ENCODE measurements around the gene MYL7. TPM values are rescaled to one million over a fixed set of nuclear protein-coding genes. Genes with fewer than 3 reads are reported as not detected.
A peak's percentile ranks its signal among the peaks of the same experiment; 100 is the strongest.

The MYL7 gene
- total and polyA plus RNA-seq, 9 of the 15 experiments (the other 6 are each of a cell fraction or from before 2014, with no cell fraction given): not detected

DNA sequence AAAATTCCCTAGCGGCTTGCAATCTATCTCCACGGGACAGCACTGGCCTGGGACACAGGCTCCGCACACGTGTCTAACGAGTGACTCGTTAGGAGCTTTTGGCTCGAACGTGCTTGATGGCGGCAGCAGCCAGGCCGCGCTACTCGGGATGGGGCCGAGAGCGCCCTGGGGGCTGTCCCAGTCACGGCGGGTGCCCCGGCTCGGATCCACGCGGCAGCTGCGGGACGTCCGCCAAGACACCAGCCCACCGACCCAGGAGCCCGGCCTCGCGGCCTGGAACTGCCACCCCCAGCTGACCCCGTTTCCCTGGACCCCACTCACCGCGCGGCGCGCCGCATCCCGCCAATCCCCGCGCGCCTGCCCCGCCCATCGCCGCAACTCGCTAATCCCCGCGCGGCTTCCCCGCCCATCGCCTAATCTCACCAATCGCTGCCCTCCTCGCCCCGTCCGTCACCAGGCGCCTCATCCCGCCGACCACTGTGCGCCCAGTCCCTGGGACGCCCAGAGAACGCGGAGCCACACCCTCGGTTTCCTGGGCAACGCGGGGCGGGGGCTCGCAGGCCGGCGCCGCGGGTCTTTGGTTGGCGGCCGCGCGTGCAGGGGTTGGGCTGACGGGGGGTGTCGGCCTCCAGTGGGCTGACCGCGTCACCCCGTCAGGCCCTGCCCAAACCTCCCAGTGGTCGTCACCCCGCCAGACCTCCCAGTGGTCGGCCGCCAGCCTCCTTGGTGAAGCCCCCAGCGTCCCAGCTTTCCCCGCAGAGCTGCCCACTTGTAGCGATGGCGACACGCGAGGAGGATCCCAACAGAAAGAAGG, 17.7 kb downstream of the MYL7 start, which contains the start of gene POLD2 (continued):
- TF ChIP-seq, protein P1, sequence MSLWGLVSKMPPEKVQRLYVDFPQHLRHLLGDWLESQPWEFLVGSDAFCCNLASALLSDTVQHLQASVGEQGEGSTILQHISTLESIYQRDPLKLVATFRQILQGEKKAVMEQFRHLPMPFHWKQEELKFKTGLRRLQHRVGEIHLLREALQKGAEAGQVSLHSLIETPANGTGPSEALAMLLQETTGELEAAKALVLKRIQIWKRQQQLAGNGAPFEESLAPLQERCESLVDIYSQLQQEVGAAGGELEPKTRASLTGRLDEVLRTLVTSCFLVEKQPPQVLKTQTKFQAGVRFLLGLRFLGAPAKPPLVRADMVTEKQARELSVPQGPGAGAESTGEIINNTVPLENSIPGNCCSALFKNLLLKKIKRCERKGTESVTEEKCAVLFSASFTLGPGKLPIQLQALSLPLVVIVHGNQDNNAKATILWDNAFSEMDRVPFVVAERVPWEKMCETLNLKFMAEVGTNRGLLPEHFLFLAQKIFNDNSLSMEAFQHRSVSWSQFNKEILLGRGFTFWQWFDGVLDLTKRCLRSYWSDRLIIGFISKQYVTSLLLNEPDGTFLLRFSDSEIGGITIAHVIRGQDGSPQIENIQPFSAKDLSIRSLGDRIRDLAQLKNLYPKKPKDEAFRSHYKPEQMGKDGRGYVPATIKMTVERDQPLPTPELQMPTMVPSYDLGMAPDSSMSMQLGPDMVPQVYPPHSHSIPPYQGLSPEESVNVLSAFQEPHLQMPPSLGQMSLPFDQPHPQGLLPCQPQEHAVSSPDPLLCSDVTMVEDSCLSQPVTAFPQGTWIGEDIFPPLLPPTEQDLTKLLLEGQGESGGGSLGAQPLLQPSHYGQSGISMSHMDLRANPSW (CRISPR knock-in tag; IDR thresholded peaks at IDR 0.05): no peak
- TF ChIP-seq SUPT5H (IDR thresholded peaks at IDR 0.05) (peak; percentile 80), MTF1 (CRISPR knock-in tag; IDR thresholded peaks at IDR 0.05; ENCODE audit: borderline replicate concordance) (no peak), TFAP4 (CRISPR knock-in tag; IDR thresholded peaks at IDR 0.05; ENCODE audit: borderline replicate concordance) (peak; percentile 88), ZEB2 (IDR thresholded peaks at IDR 0.05) (no peak), HOXB6 (CRISPR knock-in tag; IDR thresholded peaks at IDR 0.05; ENCODE audit: borderline replicate concordance) (no peak), ZKSCAN3 (CRISPR knock-in tag; IDR thresholded peaks at IDR 0.05) (no peak), NFE2 (IDR thresholded peaks at IDR 0.05; ENCODE audit: low read depth) (no peak), ARID2 (IDR thresholded peaks at IDR 0.05) (no peak), KDM5B (IDR thresholded peaks at IDR 0.05; ENCODE audit: insufficient replicate concordance, low read depth, low read length) (peak; percentile 52), ZNF644 (tag; IDR thresholded peaks at IDR 0.05; ENCODE audit: low read depth) (no peak)
- TF ChIP-seq, protein P2, sequence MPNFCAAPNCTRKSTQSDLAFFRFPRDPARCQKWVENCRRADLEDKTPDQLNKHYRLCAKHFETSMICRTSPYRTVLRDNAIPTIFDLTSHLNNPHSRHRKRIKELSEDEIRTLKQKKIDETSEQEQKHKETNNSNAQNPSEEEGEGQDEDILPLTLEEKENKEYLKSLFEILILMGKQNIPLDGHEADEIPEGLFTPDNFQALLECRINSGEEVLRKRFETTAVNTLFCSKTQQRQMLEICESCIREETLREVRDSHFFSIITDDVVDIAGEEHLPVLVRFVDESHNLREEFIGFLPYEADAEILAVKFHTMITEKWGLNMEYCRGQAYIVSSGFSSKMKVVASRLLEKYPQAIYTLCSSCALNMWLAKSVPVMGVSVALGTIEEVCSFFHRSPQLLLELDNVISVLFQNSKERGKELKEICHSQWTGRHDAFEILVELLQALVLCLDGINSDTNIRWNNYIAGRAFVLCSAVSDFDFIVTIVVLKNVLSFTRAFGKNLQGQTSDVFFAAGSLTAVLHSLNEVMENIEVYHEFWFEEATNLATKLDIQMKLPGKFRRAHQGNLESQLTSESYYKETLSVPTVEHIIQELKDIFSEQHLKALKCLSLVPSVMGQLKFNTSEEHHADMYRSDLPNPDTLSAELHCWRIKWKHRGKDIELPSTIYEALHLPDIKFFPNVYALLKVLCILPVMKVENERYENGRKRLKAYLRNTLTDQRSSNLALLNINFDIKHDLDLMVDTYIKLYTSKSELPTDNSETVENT (CRISPR knock-in tag; IDR thresholded peaks at IDR 0.05): 0 out of 2 replicates have a peak, but pooled peaks have one; percentile 55
- TF ChIP-seq, protein P3, sequence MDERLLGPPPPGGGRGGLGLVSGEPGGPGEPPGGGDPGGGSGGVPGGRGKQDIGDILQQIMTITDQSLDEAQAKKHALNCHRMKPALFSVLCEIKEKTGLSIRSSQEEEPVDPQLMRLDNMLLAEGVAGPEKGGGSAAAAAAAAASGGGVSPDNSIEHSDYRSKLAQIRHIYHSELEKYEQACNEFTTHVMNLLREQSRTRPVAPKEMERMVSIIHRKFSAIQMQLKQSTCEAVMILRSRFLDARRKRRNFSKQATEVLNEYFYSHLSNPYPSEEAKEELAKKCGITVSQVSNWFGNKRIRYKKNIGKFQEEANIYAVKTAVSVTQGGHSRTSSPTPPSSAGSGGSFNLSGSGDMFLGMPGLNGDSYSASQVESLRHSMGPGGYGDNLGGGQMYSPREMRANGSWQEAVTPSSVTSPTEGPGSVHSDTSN (CRISPR knock-in tag; IDR thresholded peaks at IDR 0.05; ENCODE audit: low read depth): peak; percentile 63
- TF ChIP-seq, protein P3 (tag; conservative IDR thresholded peaks at IDR 0.05; ENCODE audit: low read depth): peak; percentile 84
- TF ChIP-seq, protein P4, sequence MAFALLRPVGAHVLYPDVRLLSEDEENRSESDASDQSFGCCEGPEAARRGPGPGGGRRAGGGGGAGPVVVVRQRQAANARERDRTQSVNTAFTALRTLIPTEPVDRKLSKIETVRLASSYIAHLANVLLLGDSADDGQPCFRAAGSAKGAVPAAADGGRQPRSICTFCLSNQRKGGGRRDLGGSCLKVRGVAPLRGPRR (CRISPR knock-in tag; IDR thresholded peaks at IDR 0.05): no peak
- TF ChIP-seq, protein P5, sequence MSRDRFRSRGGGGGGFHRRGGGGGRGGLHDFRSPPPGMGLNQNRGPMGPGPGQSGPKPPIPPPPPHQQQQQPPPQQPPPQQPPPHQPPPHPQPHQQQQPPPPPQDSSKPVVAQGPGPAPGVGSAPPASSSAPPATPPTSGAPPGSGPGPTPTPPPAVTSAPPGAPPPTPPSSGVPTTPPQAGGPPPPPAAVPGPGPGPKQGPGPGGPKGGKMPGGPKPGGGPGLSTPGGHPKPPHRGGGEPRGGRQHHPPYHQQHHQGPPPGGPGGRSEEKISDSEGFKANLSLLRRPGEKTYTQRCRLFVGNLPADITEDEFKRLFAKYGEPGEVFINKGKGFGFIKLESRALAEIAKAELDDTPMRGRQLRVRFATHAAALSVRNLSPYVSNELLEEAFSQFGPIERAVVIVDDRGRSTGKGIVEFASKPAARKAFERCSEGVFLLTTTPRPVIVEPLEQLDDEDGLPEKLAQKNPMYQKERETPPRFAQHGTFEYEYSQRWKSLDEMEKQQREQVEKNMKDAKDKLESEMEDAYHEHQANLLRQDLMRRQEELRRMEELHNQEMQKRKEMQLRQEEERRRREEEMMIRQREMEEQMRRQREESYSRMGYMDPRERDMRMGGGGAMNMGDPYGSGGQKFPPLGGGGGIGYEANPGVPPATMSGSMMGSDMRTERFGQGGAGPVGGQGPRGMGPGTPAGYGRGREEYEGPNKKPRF (IDR thresholded peaks at IDR 0.05; ENCODE audit: low read depth, low read length): no peak
